ENCODE results near the gene MRPL9.

- TF ChIP-seq CEBPB (IDR thresholded peaks at IDR 0.05) (no peak), EP300 (IDR thresholded peaks at IDR 0.05; ENCODE audit: borderline replicate concordance) (no peak), ZBTB7A (IDR thresholded peaks at IDR 0.05; ENCODE audit: low read depth) (no peak)
These were observed 38.1 kb upstream of the MRPL9 start for GRCh38 chr1:151801310-151801820.
